Activated CD8-positive, alpha-beta memory T cell treated with anti-CD3 and anti-CD28 coated beads for 48 hours (primary cell): Measurements from ENCODE around the gene SERTM2.

Experiments
- DNase-seq, 3 experiments: peaks; one replicate each; pipeline ENCODE4 v3.0.0-alpha.2; 2020; ENCODE audit warnings: low read depth in 2 of 3, low spot score in 2 of 3

SERTM2 gene

DNA sequence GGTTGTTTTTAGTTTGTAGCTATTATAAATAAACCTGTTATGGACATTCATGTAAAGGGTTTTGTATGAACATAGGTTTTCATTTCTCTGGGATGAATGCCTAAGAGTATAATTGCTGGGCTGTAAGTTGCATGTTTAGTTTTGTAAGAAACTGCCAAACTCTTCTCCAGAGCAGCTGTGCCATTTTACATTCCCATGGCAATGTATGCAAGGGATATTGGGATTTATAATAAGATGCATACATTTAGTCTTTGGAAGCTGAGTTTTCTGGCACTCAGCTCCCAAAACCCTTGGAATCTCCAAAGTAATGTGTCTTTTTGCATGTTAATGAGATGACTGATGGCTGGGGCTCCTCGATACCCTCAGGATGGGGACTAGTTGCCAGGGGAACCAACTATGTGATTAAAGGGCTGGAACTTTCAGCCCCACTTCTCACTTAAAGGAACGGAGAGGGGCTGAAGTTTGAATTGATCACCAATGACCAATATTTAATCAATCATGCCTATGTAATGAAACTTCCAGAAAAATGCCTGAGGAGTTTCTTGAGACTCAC lies 44.0 kb downstream of the SERTM2 start:
- DNase-seq = no peak

DNA sequence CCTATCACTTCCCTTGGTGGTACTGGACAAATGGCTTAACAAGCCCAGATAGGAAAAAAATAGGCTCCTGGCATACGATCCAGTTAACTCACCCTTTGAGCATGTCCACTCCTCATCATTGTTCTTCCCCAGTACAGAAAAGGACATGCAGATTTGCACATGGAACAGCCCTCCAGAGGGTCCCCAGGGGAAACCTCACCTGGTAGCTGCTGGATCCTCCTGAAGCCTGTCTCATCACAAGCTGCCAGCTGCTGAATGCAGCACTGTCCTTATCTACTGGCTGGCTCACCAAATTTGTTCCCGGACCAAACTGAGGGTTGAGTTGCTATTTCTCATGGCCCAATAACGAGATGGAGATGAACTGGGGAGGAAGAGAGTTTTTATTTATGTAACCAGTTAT lies 49.4 kb downstream of the SERTM2 start:
- no peak for DNase-seq

DNA sequence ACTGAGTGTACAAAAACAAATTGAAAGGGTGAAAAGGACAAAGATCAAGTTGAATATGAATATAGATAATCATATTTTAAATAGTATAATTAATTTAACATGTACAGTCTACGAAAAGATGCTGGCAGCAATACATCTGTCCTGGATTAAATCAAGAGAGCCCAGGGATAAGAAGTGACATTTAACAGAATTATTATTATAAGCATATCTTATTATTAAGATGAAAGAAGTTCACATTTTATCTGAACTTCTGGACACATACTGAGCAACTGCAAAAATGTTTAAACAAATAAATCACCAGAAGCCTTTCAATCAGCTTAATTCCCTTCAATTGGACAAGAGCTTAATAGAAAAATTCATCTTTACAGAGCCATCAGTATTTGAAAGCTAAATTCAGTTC lies 50.4 kb downstream of the SERTM2 start:
- DNase-seq = no peak

DNA sequence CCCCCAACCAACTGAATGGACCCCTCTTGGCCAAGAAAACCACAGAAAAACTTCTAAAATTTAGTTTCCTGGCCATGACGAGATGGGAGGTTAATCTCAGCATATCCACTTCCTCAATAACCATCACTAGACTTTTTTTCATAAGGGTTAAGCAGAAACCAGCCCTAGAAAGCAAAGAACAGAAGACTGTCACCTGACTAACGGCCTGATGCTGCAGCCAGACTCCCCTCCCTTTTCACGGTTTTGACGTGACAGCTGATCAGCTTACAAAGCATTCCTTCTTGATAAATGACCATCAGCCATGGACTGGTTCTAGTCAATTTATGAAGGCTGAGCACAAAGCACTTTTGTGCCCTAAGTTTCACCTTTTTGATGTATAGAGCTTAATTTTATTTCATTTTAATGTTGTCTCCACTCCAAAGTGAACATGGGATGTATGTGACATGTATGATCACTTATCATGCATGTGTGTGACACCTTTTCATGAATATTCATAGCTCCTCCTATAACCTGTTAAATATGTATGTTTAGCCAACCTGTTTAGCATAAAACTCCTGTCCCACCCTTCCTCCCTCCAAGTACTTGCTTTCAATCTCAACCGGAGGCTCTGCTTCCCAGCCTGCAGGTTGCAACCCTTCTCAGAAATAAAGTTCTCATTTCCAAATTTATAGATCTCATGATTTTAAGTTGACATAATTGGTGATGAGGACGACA lies 56.3 kb downstream of the SERTM2 start:
- no peak for DNase-seq

DNA sequence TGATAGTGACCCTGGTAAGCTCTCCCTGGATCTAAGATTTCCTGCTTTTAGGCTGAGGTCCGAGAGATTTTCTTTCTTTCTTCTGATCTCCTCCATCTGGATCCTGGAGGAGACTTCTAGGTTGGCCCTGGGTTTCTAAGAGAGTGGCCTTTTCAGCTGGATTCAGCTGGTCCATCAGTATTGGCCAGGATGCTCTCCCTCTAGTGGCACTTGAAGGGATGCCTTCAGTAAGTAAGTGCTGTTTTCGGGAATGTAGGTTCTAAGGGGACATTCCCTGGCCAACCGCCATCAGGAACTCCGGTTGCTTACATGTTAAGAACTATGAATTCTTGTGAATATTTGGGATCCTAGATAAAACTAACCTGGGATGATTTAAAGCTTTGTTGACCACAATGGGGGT lies 56.9 kb downstream of the SERTM2 start:
- no peak for DNase-seq

DNA sequence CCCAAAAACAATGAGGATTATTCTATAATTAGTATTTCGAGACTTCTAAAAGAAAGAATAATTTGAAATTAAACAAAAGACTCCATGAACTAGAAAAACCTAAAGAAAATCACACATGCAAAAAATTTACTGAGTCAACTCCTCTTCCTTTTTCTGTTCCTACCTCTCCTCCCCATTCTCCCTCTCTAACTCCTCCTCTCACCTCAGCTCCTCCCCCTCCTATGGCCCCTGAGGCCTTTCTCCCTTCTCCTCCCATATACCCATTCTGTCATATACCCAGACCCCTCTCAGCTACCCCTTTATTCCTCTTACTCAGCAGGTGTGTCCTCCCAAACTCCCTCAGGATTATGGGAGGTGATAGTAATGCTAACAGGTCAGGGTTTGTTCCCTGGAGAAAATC lies 57.4 kb downstream of the SERTM2 start:
- no peak for DNase-seq
